Ishikawa (cell line): ENCODE results near the gene NOM1.

ENCODE experiments used
- CEBPB ChIP-seq: IDR thresholded peaks from 2 replicates; pipeline ENCODE4 v1.6.1; 2012
- CREB1 ChIP-seq: IDR thresholded peaks from 2 replicates; pipeline ENCODE4 v1.6.1; 2012; ENCODE audit warnings: low read depth
- EGR1 ChIP-seq: IDR thresholded peaks from 2 replicates; pipeline ENCODE4 v1.6.1; 2012
- EP300 ChIP-seq: IDR thresholded peaks from 2 replicates; pipeline ENCODE4 v1.6.1; 2012; ENCODE audit warnings: borderline replicate concordance
- FOXM1 ChIP-seq: IDR thresholded peaks from 2 replicates; pipeline ENCODE4 v1.6.1; 2012; ENCODE audit warnings: low read depth, borderline replicate concordance
- MAX ChIP-seq: IDR thresholded peaks from 2 replicates; pipeline ENCODE4 v1.6.1; 2012
- NFIC ChIP-seq: IDR thresholded peaks from 2 replicates; pipeline ENCODE4 v1.6.1; 2012
- RAD21 ChIP-seq: IDR thresholded peaks from 2 replicates; pipeline ENCODE4 v1.6.1; 2012; ENCODE audit warnings: low read depth
- REST ChIP-seq: IDR thresholded peaks from 2 replicates; pipeline ENCODE4 v1.6.1; 2012; ENCODE audit warnings: low read depth, mild to moderate bottlenecking
- TAF1 ChIP-seq: IDR thresholded peaks from 2 replicates; pipeline ENCODE4 v1.6.1; 2012; ENCODE audit warnings: low read depth, mild to moderate bottlenecking
- TCF12 ChIP-seq: IDR thresholded peaks from 2 replicates; pipeline ENCODE4 v1.6.1; 2012; ENCODE audit warnings: low read depth
- TEAD4 ChIP-seq: IDR thresholded peaks from 2 replicates; pipeline ENCODE4 v1.6.1; 2012
- USF1 ChIP-seq: IDR thresholded peaks from 2 replicates; pipeline ENCODE4 v1.6.1; 2012
- YY1 ChIP-seq: IDR thresholded peaks from 2 replicates; pipeline ENCODE4 v1.6.1; 2012; ENCODE audit warnings: low read depth
- ZBTB7A ChIP-seq: IDR thresholded peaks from 2 replicates; pipeline ENCODE4 v1.6.1; 2012; ENCODE audit warnings: low read depth

The NOM1 gene

GRCh38 chr7:157007470-157008066 lies 58.1 kb downstream of the NOM1 start:
- no peak for TF ChIP-seq USF1
- no peak for TF ChIP-seq RAD21
- TF ChIP-seq TCF12: no peak
- no peak for TF ChIP-seq CREB1
- TF ChIP-seq EGR1: no peak
- TF ChIP-seq CEBPB: no peak
- no peak for TF ChIP-seq ZBTB7A
- no peak for TF ChIP-seq TAF1
- no peak for TF ChIP-seq YY1
- no peak for TF ChIP-seq TEAD4

GRCh38 chr7:157008206-157009169 lies 59.0 kb downstream of the NOM1 start:
- TF ChIP-seq ZBTB7A: no peak
- no peak for TF ChIP-seq MAX
- no peak for TF ChIP-seq CEBPB
- TF ChIP-seq USF1: no peak
- no peak for TF ChIP-seq TAF1
- no peak for TF ChIP-seq EP300
- no peak for TF ChIP-seq TCF12
- TF ChIP-seq FOXM1: no peak
- no peak for TF ChIP-seq EGR1
- TF ChIP-seq NFIC: no peak
- no peak for TF ChIP-seq CREB1
- no peak for TF ChIP-seq REST
- no peak for TF ChIP-seq RAD21
- no peak for TF ChIP-seq TEAD4
- no peak for TF ChIP-seq YY1

- no peak for TF ChIP-seq EP300
- no peak for TF ChIP-seq ZBTB7A
- TF ChIP-seq CREB1: no peak
- TF ChIP-seq TEAD4: no peak
- no peak for TF ChIP-seq USF1
- TF ChIP-seq CEBPB: no peak
- no peak for TF ChIP-seq RAD21
- no peak for TF ChIP-seq TCF12
- TF ChIP-seq NFIC: no peak
- no peak for TF ChIP-seq EGR1
- no peak for TF ChIP-seq REST
- TF ChIP-seq FOXM1: no peak
- TF ChIP-seq YY1: no peak
- TF ChIP-seq TAF1: no peak
- no peak for TF ChIP-seq MAX
Observed at GRCh38 chr7:157009170-157009777, 59.8 kb downstream of the NOM1 start.

- TF ChIP-seq ZBTB7A (no peak; the same call in 1 of the 2 replicates), EP300 (0 out of 2 replicates have a peak, but pooled peaks have one; percentile 14)
Observed at GRCh38 chr7:157009778-157010587, 60.5 kb downstream of the NOM1 start.
